BLaER1 (cell line): ENCODE results near the gene USH2A.

ENCODE experiments used
- H3K27ac ChIP-seq: shearing (Covaris generic); formaldehyde crosslinking; 2 replicates; pipeline ENCODE4 v1.8.1; 2022
- H3K27me3 ChIP-seq: shearing (Covaris generic); formaldehyde crosslinking; 2 replicates; pipeline ENCODE4 v1.8.1; 2022
- H3K36me3 ChIP-seq: shearing (Covaris generic); formaldehyde crosslinking; 2 replicates; pipeline ENCODE4 v1.8.1; 2022
- H3K4me1 ChIP-seq: shearing (Covaris generic); formaldehyde crosslinking; 2 replicates; pipeline ENCODE4 v1.8.1; 2022
- H3K4me2 ChIP-seq: shearing (Covaris generic); formaldehyde crosslinking; 2 replicates; pipeline ENCODE4 v1.8.1; 2022
- H3K4me3 ChIP-seq: shearing (Covaris generic); formaldehyde crosslinking; 2 replicates; pipeline ENCODE4 v1.8.1; 2022
- H3K9ac ChIP-seq: shearing (Covaris generic); formaldehyde crosslinking; 2 replicates; pipeline ENCODE4 v1.8.1; 2022
- H3K9me3 ChIP-seq: shearing (Covaris generic); formaldehyde crosslinking; 2 replicates; pipeline ENCODE4 v1.8.1; 2022
- H4K20me1 ChIP-seq: shearing (Covaris generic); formaldehyde crosslinking; 2 replicates; pipeline ENCODE4 v1.8.1; 2022
- Cebpa-rat ChIP-seq: shearing (Covaris generic); IDR thresholded peaks from 2 replicates; pipeline ENCODE4 v1.8.1; 2022

Gene USH2A

GRCh38 chr1:215768303-215768702, 654.9 kb downstream of the USH2A start:
- H3K9ac ChIP-seq = no peak overlapping the region
- H3K27ac ChIP-seq = no peak overlapping the region
- no peaks in the 10 kb centered on the region for H4K20me1 ChIP-seq
- TF ChIP-seq Cebpa-rat = no peak
- H3K4me3 ChIP-seq = no peak overlapping the region
- H3K36me3 ChIP-seq = no peaks in the 10 kb centered on the region
- no peaks in the 10 kb centered on the region for H3K27me3 ChIP-seq
- no peaks in the 10 kb centered on the region for H3K4me1 ChIP-seq
- no peak overlapping the region for H3K4me2 ChIP-seq
- H3K9me3 ChIP-seq = no peaks in the 10 kb centered on the region

- Histone ChIP-seq H3K36me3 (no peaks in the 10 kb centered on the region), H3K4me3 (no peak overlapping the region), H4K20me1 (no peaks in the 10 kb centered on the region), H3K4me1 (no peaks in the 10 kb centered on the region), H3K9me3 (no peaks in the 10 kb centered on the region), H3K27ac (no peak overlapping the region), H3K27me3 (no peaks in the 10 kb centered on the region), H3K4me2 (no peak overlapping the region), H3K9ac (no peak overlapping the region)
- TF ChIP-seq Cebpa-rat = no peak
Observed at GRCh38 chr1:215767761-215768160, 655.5 kb downstream of the USH2A start.

- Histone ChIP-seq H3K36me3 (no peaks in the 10 kb centered on the region), H3K27ac (no peak overlapping the region), H3K9me3 (no peaks in the 10 kb centered on the region), H3K4me3 (no peak overlapping the region), H4K20me1 (no peaks in the 10 kb centered on the region), H3K27me3 (no peaks in the 10 kb centered on the region), H3K4me1 (no peaks in the 10 kb centered on the region), H3K9ac (no peak overlapping the region), H3K4me2 (no peak overlapping the region)
- TF ChIP-seq Cebpa-rat = no peak
Observed at GRCh38 chr1:215766521-215766920, 656.7 kb downstream of the USH2A start.

GRCh38 chr1:215765833-215766232, 657.4 kb downstream of the USH2A start:
- H3K4me3 ChIP-seq = no peak overlapping the region
- no peak for TF ChIP-seq Cebpa-rat
- H3K27ac ChIP-seq = no peak overlapping the region
- H3K9me3 ChIP-seq = no peaks in the 10 kb centered on the region
- H3K9ac ChIP-seq = no peak overlapping the region
- no peak overlapping the region for H3K4me2 ChIP-seq
- H3K4me1 ChIP-seq = no peaks in the 10 kb centered on the region
- no peaks in the 10 kb centered on the region for H4K20me1 ChIP-seq
- no peaks in the 10 kb centered on the region for H3K36me3 ChIP-seq
- H3K27me3 ChIP-seq = no peaks in the 10 kb centered on the region

GRCh38 chr1:215761446-215761845, 661.8 kb downstream of the USH2A start:
- Histone ChIP-seq H3K9me3 (no peaks in the 10 kb centered on the region), H3K9ac (no peak overlapping the region), H4K20me1 (no peaks in the 10 kb centered on the region), H3K4me1 (no peaks in the 10 kb centered on the region), H3K4me2 (no peak overlapping the region), H3K27ac (no peak overlapping the region), H3K4me3 (no peak overlapping the region), H3K27me3 (no peaks in the 10 kb centered on the region), H3K36me3 (no peaks in the 10 kb centered on the region)
- TF ChIP-seq Cebpa-rat = no peak

GRCh38 chr1:215754112-215754511, 669.1 kb downstream of the USH2A start:
- no peaks in the 10 kb centered on the region for H4K20me1 ChIP-seq
- H3K9ac ChIP-seq = no peak overlapping the region
- H3K27ac ChIP-seq = no peak overlapping the region
- H3K36me3 ChIP-seq = no peaks in the 10 kb centered on the region
- no peaks in the 10 kb centered on the region for H3K4me1 ChIP-seq
- H3K9me3 ChIP-seq = no peaks in the 10 kb centered on the region
- no peak for TF ChIP-seq Cebpa-rat
- H3K4me3 ChIP-seq = no peak overlapping the region
- no peak overlapping the region for H3K4me2 ChIP-seq
- no peaks in the 10 kb centered on the region for H3K27me3 ChIP-seq

GRCh38 chr1:215749414-215749813, 673.8 kb downstream of the USH2A start:
- H3K4me3 ChIP-seq = no peak overlapping the region
- H3K36me3 ChIP-seq = no peaks in the 10 kb centered on the region
- no peak overlapping the region for H3K27ac ChIP-seq
- no peak for TF ChIP-seq Cebpa-rat
- H3K4me1 ChIP-seq = no peaks in the 10 kb centered on the region
- H3K9me3 ChIP-seq = no peaks in the 10 kb centered on the region
- no peak overlapping the region for H3K9ac ChIP-seq
- H4K20me1 ChIP-seq = no peaks in the 10 kb centered on the region
- H3K27me3 ChIP-seq = no peaks in the 10 kb centered on the region
- H3K4me2 ChIP-seq = no peak overlapping the region

- H3K4me2 ChIP-seq = no peak overlapping the region
Observed at GRCh38 chr1:215748431-215748830, 674.8 kb downstream of the USH2A start.

GRCh38 chr1:215744419-215744818, 678.8 kb downstream of the USH2A start:
- H3K4me2 ChIP-seq = no peak overlapping the region
- no peak for TF ChIP-seq Cebpa-rat
- H3K4me1 ChIP-seq = no peaks in the 10 kb centered on the region
- H3K9ac ChIP-seq = no peak overlapping the region
- no peaks in the 10 kb centered on the region for H3K36me3 ChIP-seq
- H3K4me3 ChIP-seq = no peak overlapping the region
- H4K20me1 ChIP-seq = no peaks in the 10 kb centered on the region
- H3K9me3 ChIP-seq = no peaks in the 10 kb centered on the region
- H3K27ac ChIP-seq = no peak overlapping the region
- H3K27me3 ChIP-seq = no peaks in the 10 kb centered on the region

More at GRCh38 chr1:215748431-215748830, 674.8 kb downstream of the USH2A start:
- no peaks in the 10 kb centered on the region for H3K9me3 ChIP-seq
- H3K4me1 ChIP-seq = no peaks in the 10 kb centered on the region
- H4K20me1 ChIP-seq = no peaks in the 10 kb centered on the region
- H3K36me3 ChIP-seq = no peaks in the 10 kb centered on the region
- H3K27me3 ChIP-seq = no peaks in the 10 kb centered on the region
- no peak overlapping the region for H3K27ac ChIP-seq
- H3K9ac ChIP-seq = no peak overlapping the region
- H3K4me3 ChIP-seq = no peak overlapping the region
- no peak for TF ChIP-seq Cebpa-rat

GRCh38 chr1:215739025-215739424, 684.2 kb downstream of the USH2A start:
- H3K4me3 ChIP-seq = no peak overlapping the region
- H3K9me3 ChIP-seq = no peaks in the 10 kb centered on the region
- no peaks in the 10 kb centered on the region for H3K27me3 ChIP-seq
- no peak for TF ChIP-seq Cebpa-rat
- H3K4me1 ChIP-seq = no peaks in the 10 kb centered on the region
- H3K27ac ChIP-seq = no peak overlapping the region
- H3K36me3 ChIP-seq = no peaks in the 10 kb centered on the region
- no peak overlapping the region for H3K9ac ChIP-seq
- H4K20me1 ChIP-seq = no peaks in the 10 kb centered on the region
- no peak overlapping the region for H3K4me2 ChIP-seq

GRCh38 chr1:215731699-215732098, 691.5 kb downstream of the USH2A start:
- H3K27me3 ChIP-seq = no peaks in the 10 kb centered on the region
- H3K4me2 ChIP-seq = no peak overlapping the region
- H3K4me1 ChIP-seq = no peaks in the 10 kb centered on the region
- H3K9ac ChIP-seq = no peak overlapping the region
- H3K9me3 ChIP-seq = no peaks in the 10 kb centered on the region
- no peak overlapping the region for H3K4me3 ChIP-seq
- H3K36me3 ChIP-seq = no peaks in the 10 kb centered on the region
- H3K27ac ChIP-seq = no peak overlapping the region
- no peaks in the 10 kb centered on the region for H4K20me1 ChIP-seq
- TF ChIP-seq Cebpa-rat = no peak
